ENCODE data around the gene RNF13. TPM values are rescaled to one million over a fixed set of nuclear protein-coding genes. Genes with fewer than 3 reads are reported as not detected.
"Not testable (repeated sequence)": the region's sequence is repeated elsewhere in the genome, so short reads cannot be mapped to it uniquely, and the experiment has no call there.

RNF13 gene
- total RNA-seq, 2 donors from 2014 or later, result 51.9 to 84.0 TPM

DNA sequence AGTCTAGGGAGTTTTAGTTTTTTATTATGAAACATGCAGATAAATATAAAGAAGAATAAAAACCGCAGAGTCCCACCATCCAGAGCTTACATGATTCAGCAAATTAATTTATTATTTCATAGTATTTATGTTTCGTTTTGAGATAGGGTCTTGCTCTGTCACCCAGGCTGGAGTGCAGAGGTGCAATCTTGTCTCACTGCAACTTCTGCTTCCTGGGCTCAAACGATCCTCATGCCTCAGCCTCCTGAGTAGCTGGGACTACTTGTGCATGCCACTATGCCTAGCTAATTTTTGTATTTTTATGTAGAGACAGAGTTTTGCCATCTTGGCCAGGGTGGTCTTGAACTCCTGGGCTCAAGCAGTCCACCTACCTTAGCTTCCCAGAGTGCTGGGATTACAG lies 13.6 kb downstream of the RNF13 start:
- H3K4me1 ChIP-seq (ENCODE audit: control insufficient read depth in 1 of 2, low read depth in 2 of 2), result peaks cover 8 to 12% of the 10 kb centered on the region in 2 donors
- ATAC-seq (ENCODE audit: insufficient number of reproducible peaks, low FRiP score, low read depth) (no peak), DNase-seq (ENCODE audit: low spot score) (no peak)
- H3K27ac ChIP-seq, result no peak overlapping the region
- no peak for TF ChIP-seq CTCF (IDR thresholded peaks at IDR 0.05)
- H3K27me3 ChIP-seq (replicated peaks; ENCODE audit: insufficient read depth), result no peaks in the 10 kb centered on the region
- no peak overlapping the region for H3K4me3 ChIP-seq
- H3K9me3 ChIP-seq, result peaks cover 7% of the 10 kb centered on the region
- H3K36me3 ChIP-seq, result no peaks in the 10 kb centered on the region

DNA sequence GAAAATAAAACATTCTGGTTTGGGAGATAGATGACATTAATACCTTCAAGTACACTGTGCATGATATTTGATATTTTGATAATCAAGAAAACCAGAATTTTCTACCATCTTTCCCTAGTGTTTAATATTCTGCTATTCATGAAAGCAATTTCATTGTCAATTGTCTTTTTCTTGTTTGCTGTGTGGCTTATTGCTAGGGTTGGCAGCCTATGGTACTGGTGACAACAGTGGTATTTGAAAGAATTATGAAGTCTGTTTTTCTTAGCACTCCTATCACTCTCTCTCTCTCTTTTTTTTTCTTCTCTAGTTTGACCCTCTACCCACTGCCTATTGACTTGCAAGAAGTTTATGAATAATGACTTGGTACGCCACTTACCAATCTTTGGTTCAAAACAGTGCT lies 15.4 kb downstream of the RNF13 start:
- H3K27me3 ChIP-seq (replicated peaks; ENCODE audit: insufficient read depth), result no peaks in the 10 kb centered on the region
- H3K27ac ChIP-seq, result no peak overlapping the region
- H3K9me3 ChIP-seq, result peaks cover 11% of the 10 kb centered on the region
- ATAC-seq (ENCODE audit: insufficient number of reproducible peaks, low FRiP score, low read depth) (no peak), DNase-seq (ENCODE audit: low spot score) (no peak)
- TF ChIP-seq CTCF (IDR thresholded peaks at IDR 0.05), result no peak
- no peaks in the 10 kb centered on the region for H3K36me3 ChIP-seq
- no peak overlapping the region for H3K4me3 ChIP-seq
- peaks cover 8 to 12% of the 10 kb centered on the region in 2 donors for H3K4me1 ChIP-seq (ENCODE audit: control insufficient read depth in 1 of 2, low read depth in 2 of 2)

GRCh38 chr3:149829631-149830030 lies 16.6 kb downstream of the RNF13 start:
- DNase-seq (ENCODE audit: low spot score); H3K4me3 ChIP-seq; H3K27me3 ChIP-seq (replicated peaks; ENCODE audit: insufficient read depth); H3K36me3 ChIP-seq; H3K27ac ChIP-seq; ATAC-seq (ENCODE audit: insufficient number of reproducible peaks, low FRiP score, low read depth): not testable (repeated sequence)
- H3K9me3 ChIP-seq, result peaks cover 14% of the 10 kb centered on the region
- peaks cover 8 to 12% of the 10 kb centered on the region in 2 donors for H3K4me1 ChIP-seq (ENCODE audit: control insufficient read depth in 1 of 2, low read depth in 2 of 2)

GRCh38 chr3:149830902-149831301 lies 17.9 kb downstream of the RNF13 start:
- TF ChIP-seq CTCF (IDR thresholded peaks at IDR 0.05), result no peak
- ATAC-seq (ENCODE audit: insufficient number of reproducible peaks, low FRiP score, low read depth) (no peak), DNase-seq (ENCODE audit: low spot score) (no peak)
- no peaks in the 10 kb centered on the region for H3K27me3 ChIP-seq (replicated peaks; ENCODE audit: insufficient read depth)
- H3K27ac ChIP-seq, result no peak overlapping the region
- H3K9me3 ChIP-seq, result peaks cover 14% of the 10 kb centered on the region
- H3K4me3 ChIP-seq, result no peak overlapping the region
- no peaks in the 10 kb centered on the region for H3K36me3 ChIP-seq
- H3K4me1 ChIP-seq (ENCODE audit: control insufficient read depth in 1 of 2, low read depth in 2 of 2), result peaks cover 6 to 11% of the 10 kb centered on the region in 2 donors

DNA sequence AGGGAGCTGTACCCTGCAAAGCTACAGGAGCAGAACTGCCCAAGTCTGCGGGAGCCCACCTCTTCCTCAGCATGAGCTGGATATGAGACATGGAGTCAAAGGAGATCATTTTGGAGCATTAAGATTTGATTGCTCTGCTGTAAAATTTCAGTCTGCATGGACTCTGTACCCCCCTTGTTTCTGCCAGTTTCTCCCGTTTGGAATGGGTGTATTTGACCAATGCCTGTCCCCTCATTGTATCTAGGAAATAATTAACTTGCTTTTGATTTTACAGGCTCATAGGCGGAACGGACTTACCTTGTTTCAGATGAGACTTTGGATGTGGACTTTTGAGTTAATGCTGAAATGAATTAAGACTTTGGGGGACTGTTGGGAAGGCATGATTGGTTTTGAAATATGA lies 18.3 kb downstream of the RNF13 start:
- H3K9me3 ChIP-seq, result peaks cover 14% of the 10 kb centered on the region
- H3K27ac ChIP-seq, result no peak overlapping the region
- TF ChIP-seq CTCF (IDR thresholded peaks at IDR 0.05), result no peak
- DNase-seq (ENCODE audit: low spot score) (no peak), ATAC-seq (ENCODE audit: insufficient number of reproducible peaks, low FRiP score, low read depth) (no peak)
- no peaks in the 10 kb centered on the region for H3K27me3 ChIP-seq (replicated peaks; ENCODE audit: insufficient read depth)
- peaks cover 4 to 6% of the 10 kb centered on the region in 2 donors for H3K4me1 ChIP-seq (ENCODE audit: control insufficient read depth in 1 of 2, low read depth in 2 of 2)
- H3K4me3 ChIP-seq, result no peak overlapping the region
- H3K36me3 ChIP-seq, result no peaks in the 10 kb centered on the region

- peaks cover 4 to 5% of the 10 kb centered on the region in 2 donors for H3K4me1 ChIP-seq (ENCODE audit: control insufficient read depth in 1 of 2, low read depth in 2 of 2)
- TF ChIP-seq CTCF (IDR thresholded peaks at IDR 0.05), result no peak
- H3K4me3 ChIP-seq, result no peak overlapping the region
- no peak overlapping the region for H3K27ac ChIP-seq
- ATAC-seq (ENCODE audit: insufficient number of reproducible peaks, low FRiP score, low read depth) (no peak), DNase-seq (ENCODE audit: low spot score) (no peak)
- H3K27me3 ChIP-seq (replicated peaks; ENCODE audit: insufficient read depth), result no peaks in the 10 kb centered on the region
- peaks cover 14% of the 10 kb centered on the region for H3K9me3 ChIP-seq
- no peaks in the 10 kb centered on the region for H3K36me3 ChIP-seq
Observed at GRCh38 chr3:149832086-149832485, 19.1 kb downstream of the RNF13 start.
